ENCODE measurements around the gene CCDC33. TPM values are rescaled to one million over a fixed set of nuclear protein-coding genes. Genes with fewer than 3 reads are reported as not detected.

Gene CCDC33
- total and polyA plus RNA-seq, 10 of the 15 experiments (the other 5 are each of a cell fraction or from before 2014, with no cell fraction given), result 0.57 to 5.8 (median 4.3) TPM

DNA sequence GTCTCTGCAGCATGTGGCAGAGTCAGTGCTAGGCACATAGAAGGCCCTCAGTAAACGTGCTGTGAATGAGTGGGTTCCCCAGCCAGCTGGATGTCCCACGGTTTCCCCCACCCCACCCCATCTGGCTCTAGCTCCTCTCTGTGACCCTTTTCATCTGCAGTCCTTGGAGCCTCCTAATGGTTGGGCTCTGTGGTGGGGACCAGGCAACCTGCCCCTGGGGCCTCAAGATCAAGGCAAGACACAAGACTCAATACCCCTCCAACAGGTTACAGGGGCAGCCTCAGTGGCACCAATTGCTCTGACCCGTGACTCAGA, 148.4 kb downstream of the CCDC33 start:
- H2AFZ ChIP-seq (ENCODE audit: control insufficient read depth, low read depth, low read length), result no peak overlapping the region
- BruUV-seq (replicated peaks), result TSS peak; percentile 68
- intact Hi-C loops (cut with micrococcal nuclease; ENCODE audit: unreplicated experiment) (no loop called here), in situ Hi-C loops (cut with MboI) (loop anchor here (5.0 kb wide), 2 partner anchors 53 to 158 kb away; partner anchors contain the start of gene ARID3B)
- no peaks in the 10 kb centered on the region for H3K27me3 ChIP-seq (replicated peaks in 1 of 2; ENCODE audit: control insufficient read depth in 2 of 2, insufficient read depth in 2 of 2, low read length in 1 of 2)
- H3K36me3 ChIP-seq (ENCODE audit: control insufficient read depth in 2 of 2, insufficient read depth in 2 of 2, low read length in 1 of 2), result no peaks in the 10 kb centered on the region; a peak in 1 of 4 replicates
- H3K4me2 ChIP-seq (ENCODE audit: control insufficient read depth, insufficient read depth), result peak overlapping the region; percentile 81
- H3K27ac ChIP-seq (ENCODE audit: control insufficient read depth, insufficient read depth), result peak overlapping the region; percentile 97
- H3K9me3 ChIP-seq (replicated peaks; ENCODE audit: control insufficient read depth, insufficient read depth, low read length), result no peaks in the 10 kb centered on the region
- no peak for DNase-seq (ENCODE audit: low read depth, low spot score)
- peaks cover 65% of the 10 kb centered on the region for H3K4me1 ChIP-seq (ENCODE audit: control insufficient read depth, insufficient read depth, low read length)
- ChIA-PET POLR2A (interaction anchor here (0.5 to 15.8 kb wide), 19 partner anchors 10 to 404 kb away, joined by 3 to 302 read pairs (median 4); partner anchors contain the start of genes ARID3B, SEMA7A and UBL7), RAD21 (ENCODE audit: unreplicated experiment) (interaction anchor here (0.6 to 7.4 kb wide), 23 partner anchors 10 to 566 kb away, joined by 3 to 262 read pairs (median 5); partner anchors contain the start of genes ARID3B, PML, SEMA7A and UBL7), SMC1A (ENCODE audit: uncharacterized antibody, unreplicated experiment) (interaction anchor here (0.6 to 21.3 kb wide), 15 partner anchors 9 to 403 kb away, joined by 3 to 544 read pairs (median 5); partner anchors contain the start of genes ARID3B, SEMA7A and UBL7), CTCF (interaction anchor here (0.9 to 21.7 kb wide), 13 partner anchors 9 to 414 kb away, joined by 3 to 655 read pairs (median 4); partner anchors contain the start of genes SEMA7A and UBL7)
- H3K9ac ChIP-seq (ENCODE audit: control insufficient read depth, insufficient read depth, low read length), result peak overlapping the region; percentile 77
- H3K79me2 ChIP-seq (ENCODE audit: control insufficient read depth, insufficient read depth, low read length), result peaks cover 30% of the 10 kb centered on the region
- H3K4me3 ChIP-seq, result peak overlapping the region; percentile 20; the same call in 1 of the 2 replicates
- WGBS (ENCODE audit: insufficient coverage, insufficient replicate concordance, low lambda C conversion rate, missing lambda C conversion rate), result 0% methylated on average over 3 of the region's 3 CpGs
- H4K20me1 ChIP-seq (ENCODE audit: control insufficient read depth, insufficient read depth), result no peaks in the 10 kb centered on the region
- FAIRE-seq, result no peak
- no peak for ATAC-seq
- TF ChIP-seq, protein P1, sequence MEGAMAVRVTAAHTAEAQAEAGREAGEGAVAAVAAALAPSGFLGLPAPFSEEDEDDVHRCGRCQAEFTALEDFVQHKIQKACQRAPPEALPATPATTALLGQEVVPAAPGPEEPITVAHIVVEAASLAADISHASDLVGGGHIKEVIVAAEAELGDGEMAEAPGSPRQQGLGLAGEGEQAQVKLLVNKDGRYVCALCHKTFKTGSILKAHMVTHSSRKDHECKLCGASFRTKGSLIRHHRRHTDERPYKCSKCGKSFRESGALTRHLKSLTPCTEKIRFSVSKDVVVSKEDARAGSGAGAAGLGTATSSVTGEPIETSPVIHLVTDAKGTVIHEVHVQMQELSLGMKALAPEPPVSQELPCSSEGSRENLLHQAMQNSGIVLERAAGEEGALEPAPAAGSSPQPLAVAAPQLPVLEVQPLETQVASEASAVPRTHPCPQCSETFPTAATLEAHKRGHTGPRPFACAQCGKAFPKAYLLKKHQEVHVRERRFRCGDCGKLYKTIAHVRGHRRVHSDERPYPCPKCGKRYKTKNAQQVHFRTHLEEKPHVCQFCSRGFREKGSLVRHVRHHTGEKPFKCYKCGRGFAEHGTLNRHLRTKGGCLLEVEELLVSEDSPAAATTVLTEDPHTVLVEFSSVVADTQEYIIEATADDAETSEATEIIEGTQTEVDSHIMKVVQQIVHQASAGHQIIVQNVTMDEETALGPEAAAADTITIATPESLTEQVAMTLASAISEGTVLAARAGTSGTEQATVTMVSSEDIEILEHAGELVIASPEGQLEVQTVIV (IDR thresholded peaks at IDR 0.05; ENCODE audit: borderline replicate concordance, partially characterized antibody), result no peak
- TF ChIP-seq POU2F2 (IDR thresholded peaks at IDR 0.05; ENCODE audit: borderline replicate concordance, low read depth, low read length), result no peak
- TF ChIP-seq, protein P2, sequence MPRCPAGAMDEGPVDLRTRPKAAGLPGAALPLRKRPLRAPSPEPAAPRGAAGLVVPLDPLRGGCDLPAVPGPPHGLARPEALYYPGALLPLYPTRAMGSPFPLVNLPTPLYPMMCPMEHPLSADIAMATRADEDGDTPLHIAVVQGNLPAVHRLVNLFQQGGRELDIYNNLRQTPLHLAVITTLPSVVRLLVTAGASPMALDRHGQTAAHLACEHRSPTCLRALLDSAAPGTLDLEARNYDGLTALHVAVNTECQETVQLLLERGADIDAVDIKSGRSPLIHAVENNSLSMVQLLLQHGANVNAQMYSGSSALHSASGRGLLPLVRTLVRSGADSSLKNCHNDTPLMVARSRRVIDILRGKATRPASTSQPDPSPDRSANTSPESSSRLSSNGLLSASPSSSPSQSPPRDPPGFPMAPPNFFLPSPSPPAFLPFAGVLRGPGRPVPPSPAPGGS (IDR thresholded peaks at IDR 0.05; ENCODE audit: borderline replicate concordance, insufficient read depth, low read depth, low read length, poor library complexity, severe bottlenecking), result no peak
- TF ChIP-seq LARP7 (IDR thresholded peaks at IDR 0.05), result 0 out of 2 replicates have a peak, but pooled peaks have one; percentile 39
- TF ChIP-seq IKZF1 (conservative IDR thresholded peaks at IDR 0.05), result no peak
- TF ChIP-seq MYC (IDR thresholded peaks at IDR 0.05; ENCODE audit: insufficient read depth, insufficient read length, insufficient replicate concordance, low read length, severe bottlenecking), result no peak
- TF ChIP-seq TCF12 (IDR thresholded peaks at IDR 0.05; ENCODE audit: low read depth, low read length), result 0 out of 2 replicates have a peak, but pooled peaks have one; percentile 25
- no peak for TF ChIP-seq CEBPB (IDR thresholded peaks at IDR 0.05; ENCODE audit: borderline replicate concordance in 1 of 2, low read depth in 2 of 2, low read length in 2 of 2)
- TF ChIP-seq, protein P3, sequence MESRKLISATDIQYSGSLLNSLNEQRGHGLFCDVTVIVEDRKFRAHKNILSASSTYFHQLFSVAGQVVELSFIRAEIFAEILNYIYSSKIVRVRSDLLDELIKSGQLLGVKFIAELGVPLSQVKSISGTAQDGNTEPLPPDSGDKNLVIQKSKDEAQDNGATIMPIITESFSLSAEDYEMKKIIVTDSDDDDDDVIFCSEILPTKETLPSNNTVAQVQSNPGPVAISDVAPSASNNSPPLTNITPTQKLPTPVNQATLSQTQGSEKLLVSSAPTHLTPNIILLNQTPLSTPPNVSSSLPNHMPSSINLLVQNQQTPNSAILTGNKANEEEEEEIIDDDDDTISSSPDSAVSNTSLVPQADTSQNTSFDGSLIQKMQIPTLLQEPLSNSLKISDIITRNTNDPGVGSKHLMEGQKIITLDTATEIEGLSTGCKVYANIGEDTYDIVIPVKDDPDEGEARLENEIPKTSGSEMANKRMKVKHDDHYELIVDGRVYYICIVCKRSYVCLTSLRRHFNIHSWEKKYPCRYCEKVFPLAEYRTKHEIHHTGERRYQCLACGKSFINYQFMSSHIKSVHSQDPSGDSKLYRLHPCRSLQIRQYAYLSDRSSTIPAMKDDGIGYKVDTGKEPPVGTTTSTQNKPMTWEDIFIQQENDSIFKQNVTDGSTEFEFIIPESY (IDR thresholded peaks at IDR 0.05), result no peak
- TF ChIP-seq ZNF217 (IDR thresholded peaks at IDR 0.05), result 0 out of 2 replicates have a peak, but pooled peaks have one; percentile 27
- TF ChIP-seq ASH2L (IDR thresholded peaks at IDR 0.05; ENCODE audit: borderline replicate concordance, low read depth), result no peak
- TF ChIP-seq EED (IDR thresholded peaks at IDR 0.05; ENCODE audit: low read depth), result no peak
- TF ChIP-seq, protein P4, sequence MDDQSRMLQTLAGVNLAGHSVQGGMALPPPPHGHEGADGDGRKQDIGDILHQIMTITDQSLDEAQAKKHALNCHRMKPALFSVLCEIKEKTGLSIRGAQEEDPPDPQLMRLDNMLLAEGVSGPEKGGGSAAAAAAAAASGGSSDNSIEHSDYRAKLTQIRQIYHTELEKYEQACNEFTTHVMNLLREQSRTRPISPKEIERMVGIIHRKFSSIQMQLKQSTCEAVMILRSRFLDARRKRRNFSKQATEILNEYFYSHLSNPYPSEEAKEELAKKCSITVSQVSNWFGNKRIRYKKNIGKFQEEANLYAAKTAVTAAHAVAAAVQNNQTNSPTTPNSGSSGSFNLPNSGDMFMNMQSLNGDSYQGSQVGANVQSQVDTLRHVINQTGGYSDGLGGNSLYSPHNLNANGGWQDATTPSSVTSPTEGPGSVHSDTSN (IDR thresholded peaks at IDR 0.05; ENCODE audit: insufficient replicate concordance, low read depth, low read length), result no peak
- TF ChIP-seq, protein P5, sequence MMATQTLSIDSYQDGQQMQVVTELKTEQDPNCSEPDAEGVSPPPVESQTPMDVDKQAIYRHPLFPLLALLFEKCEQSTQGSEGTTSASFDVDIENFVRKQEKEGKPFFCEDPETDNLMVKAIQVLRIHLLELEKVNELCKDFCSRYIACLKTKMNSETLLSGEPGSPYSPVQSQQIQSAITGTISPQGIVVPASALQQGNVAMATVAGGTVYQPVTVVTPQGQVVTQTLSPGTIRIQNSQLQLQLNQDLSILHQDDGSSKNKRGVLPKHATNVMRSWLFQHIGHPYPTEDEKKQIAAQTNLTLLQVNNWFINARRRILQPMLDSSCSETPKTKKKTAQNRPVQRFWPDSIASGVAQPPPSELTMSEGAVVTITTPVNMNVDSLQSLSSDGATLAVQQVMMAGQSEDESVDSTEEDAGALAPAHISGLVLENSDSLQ (IDR thresholded peaks at IDR 0.05), result no peak
- no peak for TF ChIP-seq RB1 (IDR thresholded peaks at IDR 0.05; ENCODE audit: borderline replicate concordance)

Data from GM12878 (cell line).